Gastroesophageal sphincter (tissue), 4 donors: ENCODE results near the gene FANCC. TPM values are rescaled to one million over a fixed set of nuclear protein-coding genes. Genes with fewer than 3 reads are reported as not detected.

Source experiments
- ATAC-seq: fragments of 150-250 bp; one replicate; pipeline ENCODE4 v1.9.1; 2016; ENCODE audit warnings: mild to moderate bottlenecking, moderate library complexity
- H3K27ac ChIP-seq, 4 donors: fragments of 200-600 bp; sonication (generic) in 3 of 4; 1 replicate in 3 of 4; 2 replicates in 1 of 4; pipeline ENCODE4 v1.5.1; 2016 to 2019
- H3K27me3 ChIP-seq: fragments of 200-600 bp; sonication (generic); one replicate; pipeline ENCODE4 v1.5.1; 2019
- H3K36me3 ChIP-seq, 2 donors: fragments of 200-600 bp; sonication (generic); one replicate each; pipeline ENCODE4 v1.5.1; 2019; ENCODE audit warnings: control low read depth in 1 of 2
- H3K4me1 ChIP-seq, 3 donors: fragments of 200-600 bp; sonication (generic); 1 replicate in 2 of 3; 2 replicates in 1 of 3; pipeline ENCODE4 v1.5.1; 2016 to 2019; ENCODE audit warnings: control low read depth in 2 of 3
- H3K4me3 ChIP-seq, 2 donors: fragments of 200-600 bp; sonication (generic); one replicate each; pipeline ENCODE4 v1.5.1; 2019; ENCODE audit warnings: mild to moderate bottlenecking in 1 of 2, moderate library complexity in 1 of 2
- H3K9me3 ChIP-seq, 3 donors: fragments of 200-600 bp; sonication (generic); one replicate each; pipeline ENCODE4 v1.5.1; 2017 to 2019; ENCODE audit warnings: control low read depth in 2 of 3
- EP300 ChIP-seq: sonication (generic); formaldehyde crosslinking; IDR thresholded peaks from one replicate; pipeline ENCODE4 v1.6.1; 2017; ENCODE audit warnings: antibody characterized with exemption, mild to moderate bottlenecking
- POLR2A ChIP-seq, 2 donors: fragments of 450-650 bp; IDR thresholded peaks; one replicate each; pipeline ENCODE4 v1.6.1; 2017; ENCODE audit warnings: antibody characterized with exemption in 2 of 2, mild to moderate bottlenecking in 2 of 2, moderate library complexity in 1 of 2
- POLR2AphosphoS5 ChIP-seq: sonication (generic); formaldehyde crosslinking; IDR thresholded peaks from one replicate; pipeline ENCODE4 v1.6.1; 2017; ENCODE audit warnings: antibody characterized with exemption
- WGBS, 2 donors: methylation state at CpG; one replicate each; pipeline ENCODE4 v1.1.5; 2018; ENCODE audit warnings: low coverage in 1 of 2; 5-methylcytosine and 5-hydroxymethylcytosine counted together
- total RNA-seq, 4 donors: library from RNA; depleted of rRNA; stranded (reverse); fragments of >200 nt; gene quantifications; one replicate each; pipeline ENCODE4 v1.1.0, GENCODE V29; 2016
- TF ChIP-seq, protein P1 (sequence below), 4 experiments: fragments of 200-600 bp in 2 of 4; fragments of 450-650 bp in 2 of 4; sonication (generic) in 1 of 4; IDR thresholded peaks; one replicate each; pipeline ENCODE4 v1.5.1; 2017 to 2019; ENCODE audit warnings: antibody characterized with exemption in 4 of 4, mild to moderate bottlenecking in 2 of 4, moderate library complexity in 2 of 4

Gene FANCC
- total RNA-seq, 4 donors from 2014 or later: 4.9 to 9.4 (median 7.4) TPM

DNA sequence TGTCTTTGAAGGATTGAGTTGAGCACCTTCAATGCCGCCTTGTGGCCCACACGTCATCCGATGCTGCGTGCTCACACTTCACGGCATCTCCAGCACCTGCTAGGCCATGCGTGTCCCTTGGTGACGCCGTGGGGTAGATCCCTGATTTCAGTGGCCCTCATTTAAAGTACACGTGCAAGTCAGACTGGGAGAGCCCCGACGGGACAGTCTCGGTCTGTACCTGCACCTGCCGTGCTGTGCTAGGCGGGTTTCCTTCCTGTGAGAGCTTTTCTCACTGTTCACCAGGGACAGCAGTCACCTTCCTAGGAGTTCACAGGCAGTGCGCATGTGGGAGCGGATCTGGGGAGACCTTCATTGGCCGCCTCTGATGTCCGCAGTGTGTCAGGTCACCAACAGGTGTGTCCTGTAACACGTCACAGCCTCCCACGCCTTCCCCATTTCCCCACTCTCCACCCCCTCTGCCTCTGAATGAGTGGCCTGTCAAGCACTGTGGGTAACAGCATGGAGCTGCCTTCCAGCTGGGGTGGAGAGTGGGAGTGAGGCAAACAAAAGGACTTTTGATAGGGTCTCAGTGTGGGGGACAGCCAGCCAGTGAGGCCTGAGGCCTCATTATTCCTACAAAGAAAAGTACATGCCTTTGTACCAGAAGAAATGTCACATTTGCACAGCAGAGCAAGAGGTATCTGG is 236.4 kb downstream of the FANCC start:
- H3K36me3 ChIP-seq: peaks cover 0 to 61% of the 10 kb centered on the region in 2 donors
- H3K4me3 ChIP-seq: no peak overlapping the region
- H3K27me3 ChIP-seq: no peaks in the 10 kb centered on the region
- no peak for ATAC-seq
- WGBS, 2 donors: 76 to 88% methylated on average over 4 to 16 of the region's 20 CpGs
- TF ChIP-seq POLR2AphosphoS5 (peak; percentile 20), POLR2A (IDR thresholded peaks at IDR 0.05) (no peak)
- H3K4me1 ChIP-seq: peaks cover 6 to 100% (median 39%) of the 10 kb centered on the region in 3 donors
- H3K27ac ChIP-seq: peak overlapping the region; percentile 4 to 89 (median 80)
- no peaks in the 10 kb centered on the region for H3K9me3 ChIP-seq

DNA sequence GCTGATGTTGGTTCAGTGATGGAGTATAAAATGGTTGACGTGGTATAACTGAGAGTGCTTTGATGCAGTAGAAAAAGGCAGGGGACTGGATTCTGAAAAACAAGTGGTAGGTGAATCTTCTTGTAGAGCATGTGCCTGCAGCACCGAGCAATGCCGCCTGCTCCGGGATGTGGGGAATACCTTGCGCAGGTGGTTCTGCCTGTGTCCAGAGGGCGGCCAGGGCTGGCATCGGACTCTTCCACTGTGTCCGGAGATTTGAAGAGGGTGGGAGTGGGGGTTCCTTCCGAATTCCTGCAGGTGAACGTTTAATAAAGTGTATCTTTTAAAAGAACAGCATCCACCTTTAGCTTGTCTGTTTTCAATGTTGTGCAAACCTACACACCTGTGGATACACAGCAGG is 238.0 kb downstream of the FANCC start:
- TF ChIP-seq POLR2A (IDR thresholded peaks at IDR 0.05) (no peak), POLR2AphosphoS5 (no peak), EP300 (no peak)
- TF ChIP-seq, protein P1, sequence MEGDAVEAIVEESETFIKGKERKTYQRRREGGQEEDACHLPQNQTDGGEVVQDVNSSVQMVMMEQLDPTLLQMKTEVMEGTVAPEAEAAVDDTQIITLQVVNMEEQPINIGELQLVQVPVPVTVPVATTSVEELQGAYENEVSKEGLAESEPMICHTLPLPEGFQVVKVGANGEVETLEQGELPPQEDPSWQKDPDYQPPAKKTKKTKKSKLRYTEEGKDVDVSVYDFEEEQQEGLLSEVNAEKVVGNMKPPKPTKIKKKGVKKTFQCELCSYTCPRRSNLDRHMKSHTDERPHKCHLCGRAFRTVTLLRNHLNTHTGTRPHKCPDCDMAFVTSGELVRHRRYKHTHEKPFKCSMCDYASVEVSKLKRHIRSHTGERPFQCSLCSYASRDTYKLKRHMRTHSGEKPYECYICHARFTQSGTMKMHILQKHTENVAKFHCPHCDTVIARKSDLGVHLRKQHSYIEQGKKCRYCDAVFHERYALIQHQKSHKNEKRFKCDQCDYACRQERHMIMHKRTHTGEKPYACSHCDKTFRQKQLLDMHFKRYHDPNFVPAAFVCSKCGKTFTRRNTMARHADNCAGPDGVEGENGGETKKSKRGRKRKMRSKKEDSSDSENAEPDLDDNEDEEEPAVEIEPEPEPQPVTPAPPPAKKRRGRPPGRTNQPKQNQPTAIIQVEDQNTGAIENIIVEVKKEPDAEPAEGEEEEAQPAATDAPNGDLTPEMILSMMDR (IDR thresholded peaks at IDR 0.05): no peak
- H3K27ac ChIP-seq: peak overlapping the region in 3 of 4 donors; percentile 80 to 89 (median 87)
- H3K9me3 ChIP-seq: no peaks in the 10 kb centered on the region
- H3K4me1 ChIP-seq: peaks cover 6 to 100% (median 49%) of the 10 kb centered on the region in 3 donors
- 29 to 56% methylated on average over 2 to 9 of the region's 10 CpGs for WGBS, 2 donors
- ATAC-seq: no peak
- H3K36me3 ChIP-seq: peaks cover 0 to 44% of the 10 kb centered on the region in 2 donors
- H3K27me3 ChIP-seq: no peaks in the 10 kb centered on the region
- no peak overlapping the region for H3K4me3 ChIP-seq

DNA sequence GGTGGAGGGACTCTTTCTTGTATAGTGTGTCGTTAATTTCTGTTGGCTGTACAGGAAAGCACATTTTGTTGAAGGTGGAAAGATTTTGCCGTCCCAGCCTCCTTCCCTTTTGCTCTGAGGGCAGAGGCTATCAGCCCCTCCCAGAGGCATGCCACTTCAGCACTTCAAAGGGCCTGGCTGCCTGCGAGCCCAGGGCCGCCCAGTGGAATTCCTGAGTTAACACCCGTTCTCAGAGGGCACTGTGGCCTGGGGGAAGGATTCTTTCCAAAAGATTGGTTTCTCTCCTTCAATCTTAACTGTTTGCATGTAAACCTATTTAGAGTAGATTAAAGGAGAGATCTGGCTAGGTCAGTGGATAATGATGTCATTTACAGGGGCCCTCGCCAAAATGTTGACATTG is 238.6 kb downstream of the FANCC start:
- Histone ChIP-seq H3K9me3 (no peaks in the 10 kb centered on the region), H3K27ac (peak overlapping the region; percentile 62 to 89 (median 84)), H3K4me1 (peaks cover 6 to 100% (median 52%) of the 10 kb centered on the region in 3 donors), H3K27me3 (no peaks in the 10 kb centered on the region), H3K36me3 (peaks cover 0 to 45% of the 10 kb centered on the region in 2 donors), H3K4me3 (no peak overlapping the region)
- no peak for TF ChIP-seq POLR2AphosphoS5
- no peak for TF ChIP-seq EP300
- TF ChIP-seq, protein P1 (IDR thresholded peaks at IDR 0.05): peak in 1 of 4 experiments; percentile 15
- peak; percentile 28 for ATAC-seq
- 8 to 16% methylated on average over 2 to 3 of the region's 6 CpGs for WGBS, 2 donors

DNA sequence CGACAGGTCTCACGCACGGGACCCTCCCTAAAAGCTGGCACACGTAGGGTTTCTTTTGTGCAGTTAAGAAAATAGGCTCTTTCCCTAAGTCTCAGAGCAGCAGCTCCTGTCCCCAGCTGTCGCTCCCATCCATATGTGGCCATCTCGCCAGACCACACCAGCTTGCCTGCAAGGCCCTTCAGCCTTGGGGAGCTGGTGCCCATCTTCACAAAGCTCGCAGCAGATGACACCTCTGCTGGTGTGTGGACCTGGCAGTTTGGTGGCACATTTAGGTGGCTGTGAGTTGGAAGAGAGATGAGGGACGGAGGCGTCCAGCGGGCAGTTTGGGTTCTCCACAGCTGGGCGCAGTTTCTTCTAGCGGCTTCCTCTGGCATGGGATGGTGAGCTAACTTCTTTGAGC is 239.0 kb downstream of the FANCC start:
- peak overlapping the region; percentile 62 to 89 (median 84) for H3K27ac ChIP-seq
- peak overlapping the region in 1 of 2 donors; percentile 3 for H3K4me3 ChIP-seq
- no peaks in the 10 kb centered on the region for H3K27me3 ChIP-seq
- TF ChIP-seq EP300 (no peak), POLR2A (IDR thresholded peaks at IDR 0.05) (no peak), POLR2AphosphoS5 (no peak)
- TF ChIP-seq, protein P1 (IDR thresholded peaks at IDR 0.05): no peak
- WGBS, 2 donors: 32 to 47% methylated on average over 5 to 7 of the region's 12 CpGs
- H3K36me3 ChIP-seq: peaks cover 0 to 46% of the 10 kb centered on the region in 2 donors
- no peaks in the 10 kb centered on the region for H3K9me3 ChIP-seq
- no peak for ATAC-seq
- peaks cover 6 to 100% (median 55%) of the 10 kb centered on the region in 3 donors for H3K4me1 ChIP-seq

DNA sequence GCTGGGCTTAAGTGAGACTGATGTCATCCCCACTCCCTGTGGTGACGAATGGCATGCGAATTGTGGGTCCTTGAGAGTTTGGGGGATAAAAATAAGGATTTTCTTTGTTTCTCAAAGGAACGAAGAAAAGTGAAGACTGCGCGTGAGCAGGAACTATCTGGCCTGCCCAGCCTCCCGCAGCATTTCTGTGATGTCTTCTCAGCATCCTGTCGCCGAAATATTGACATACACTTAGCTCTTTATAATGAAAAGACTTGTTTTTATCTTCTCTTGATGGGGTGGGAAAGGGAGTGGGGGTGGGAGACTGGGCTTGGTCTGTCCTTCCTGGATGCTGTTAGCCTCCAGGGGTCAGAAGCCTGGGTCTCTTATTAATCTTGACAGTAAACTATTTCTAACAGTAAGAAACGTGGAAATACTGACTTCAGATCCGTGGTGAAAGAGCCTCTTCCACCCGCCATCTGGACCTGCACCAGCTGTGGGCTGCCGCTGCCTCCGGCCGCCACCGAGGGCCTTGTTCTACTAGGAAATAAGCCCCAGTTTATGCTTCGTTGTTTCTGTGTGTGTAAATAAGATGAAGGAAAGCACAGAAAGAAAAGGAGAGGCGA is 239.6 kb downstream of the FANCC start:
- no peak for ATAC-seq
- no peaks in the 10 kb centered on the region for H3K27me3 ChIP-seq
- peak overlapping the region in 1 of 2 donors; percentile 14 for H3K4me3 ChIP-seq
- H3K27ac ChIP-seq: peak overlapping the region; percentile 62 to 89 (median 84)
- TF ChIP-seq POLR2AphosphoS5: no peak
- TF ChIP-seq EP300: no peak
- TF ChIP-seq, protein P1 (IDR thresholded peaks at IDR 0.05): no peak
- no peak for TF ChIP-seq POLR2A (IDR thresholded peaks at IDR 0.05)
- H3K36me3 ChIP-seq: peaks cover 0 to 44% of the 10 kb centered on the region in 2 donors
- no peaks in the 10 kb centered on the region for H3K9me3 ChIP-seq
- H3K4me1 ChIP-seq: peaks cover 6 to 100% (median 60%) of the 10 kb centered on the region in 3 donors
- WGBS, 2 donors: 16 to 37% methylated on average over 10 to 17 of the region's 17 CpGs
